HT1080 (cell line): Measurements from ENCODE around the gene WDR31. TPM values are rescaled to one million over a fixed set of nuclear protein-coding genes. Genes with fewer than 3 reads are reported as not detected.
A peak's percentile ranks its signal among the peaks of the same experiment; 100 is the strongest.
"Not testable (repeated sequence)": the region's sequence is repeated elsewhere in the genome, so short reads cannot be mapped to it uniquely, and the experiment has no call there.

Source experiments
- DNase-seq: peaks from one replicate; pipeline ENCODE4 v3.0.0-alpha.2; 2015; ENCODE audit warnings: low read depth
- polyA plus RNA-seq, 2 experiments: library from polyadenylated mRNA; depleted of rRNA; stranded (reverse); fragments of >200 nt; gene quantifications; 2 replicates each; pipeline ENCODE4 v1.2.3, GENCODE V29; 2015
- total RNA-seq: library from RNA; depleted of rRNA; stranded (reverse); fragments of >200 nt; shearing (Covaris generic); gene quantifications from 2 replicates; pipeline ENCODE4 v1.2.3, GENCODE V29; 2014; rRNA removed

Gene WDR31
- 0.43 TPM in 1 of 2 replicates, not detected in the other for total RNA-seq
- polyA plus RNA-seq (2015; cell fraction: cytosol; rRNA removed): 0.34 and 0.62 TPM in 2 replicates
- 0.53 and 0.57 TPM in 2 replicates for polyA plus RNA-seq (2015; cell fraction: nucleus; rRNA removed)

GRCh38 chr9:113340011-113340699 is at the start of gene WDR31:
Gene WDR31 (minus strand): TSS chr9:113340275. CDS start chr9:113332022, 8,253 bp downstream.
- DNase-seq: peak; percentile 83

- no peak for DNase-seq
Observed at GRCh38 chr9:113389451-113389850, 49.4 kb upstream of the WDR31 start.

GRCh38 chr9:113388833-113389232 is 48.8 kb upstream of the WDR31 start:
- DNase-seq: no peak

- DNase-seq: no peak
Observed at GRCh38 chr9:113387560-113388230, 47.6 kb upstream of the WDR31 start.

GRCh38 chr9:113386571-113387393 is 46.7 kb upstream of the WDR31 start:
- no peak for DNase-seq

- DNase-seq: no peak
Observed at GRCh38 chr9:113381909-113382411, 41.9 kb upstream of the WDR31 start.

GRCh38 chr9:113381441-113381840 is 41.4 kb upstream of the WDR31 start:
- DNase-seq: not testable (repeated sequence)

- no peak for DNase-seq
Observed at GRCh38 chr9:113380869-113381378, 40.8 kb upstream of the WDR31 start.

- not testable (repeated sequence) for DNase-seq
Observed at GRCh38 chr9:113379829-113380210, 39.7 kb upstream of the WDR31 start.

GRCh38 chr9:113379094-113379828 is 39.2 kb upstream of the WDR31 start:
- DNase-seq: not testable (repeated sequence)

GRCh38 chr9:113376634-113377567 is 36.8 kb upstream of the WDR31 start, which contains the start of gene HDHD3:
Gene HDHD3 (minus strand): TSS chr9:113376986. CDS start chr9:113374354, 2,632 bp downstream.
- DNase-seq: peak; percentile 73

- no peak for DNase-seq
Observed at GRCh38 chr9:113375057-113376023, 35.3 kb upstream of the WDR31 start.

GRCh38 chr9:113373676-113374392 is 33.8 kb upstream of the WDR31 start:
- DNase-seq: no peak

- no peak for DNase-seq
Observed at GRCh38 chr9:113373256-113373655, 33.2 kb upstream of the WDR31 start.

GRCh38 chr9:113372059-113372458 is 32.0 kb upstream of the WDR31 start:
- DNase-seq: no peak

GRCh38 chr9:113370806-113371325 is 30.8 kb upstream of the WDR31 start:
- no peak for DNase-seq

GRCh38 chr9:113369855-113370140 is 29.7 kb upstream of the WDR31 start:
- no peak for DNase-seq
